NOMO-1 treated with DMSO at 0.1 percent for 48 hours (cell line): ENCODE data around the gene IREB2.
"Not testable (repeated sequence)": the region's sequence is repeated elsewhere in the genome, so short reads cannot be mapped to it uniquely, and the experiment has no call there.

Source experiments
- DNase-seq: peaks from one replicate; lab custom pipeline; 2025; ENCODE audit not compliant: unreplicated experiment; lab: John Stamatoyannopoulos, UW

Gene IREB2

GRCh38 chr15:78461171-78461888 is 23.3 kb downstream of the IREB2 start:
- no peak for DNase-seq

DNA sequence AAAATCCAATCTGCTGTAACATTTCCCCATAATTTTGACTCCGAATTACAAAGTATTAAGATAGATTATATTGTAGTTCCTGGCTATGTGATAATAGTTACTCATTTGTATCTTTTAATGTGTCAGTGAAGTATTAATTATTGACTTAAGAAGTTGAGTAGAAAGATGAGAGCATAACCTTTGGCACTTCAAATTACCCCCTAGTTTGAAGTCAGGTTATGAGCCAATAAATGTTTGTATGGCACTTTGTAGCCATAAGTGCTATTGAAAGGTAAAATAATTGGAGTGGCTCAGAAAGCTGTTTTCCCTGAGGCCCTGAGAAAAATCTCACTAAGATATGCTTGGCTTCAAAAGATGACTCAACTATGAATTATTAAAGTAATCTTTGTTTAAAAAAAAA is 31.0 kb downstream of the IREB2 start:
- no peak for DNase-seq

- DNase-seq, result no peak
Observed at GRCh38 chr15:78477295-78477694, 39.3 kb downstream of the IREB2 start.

DNA sequence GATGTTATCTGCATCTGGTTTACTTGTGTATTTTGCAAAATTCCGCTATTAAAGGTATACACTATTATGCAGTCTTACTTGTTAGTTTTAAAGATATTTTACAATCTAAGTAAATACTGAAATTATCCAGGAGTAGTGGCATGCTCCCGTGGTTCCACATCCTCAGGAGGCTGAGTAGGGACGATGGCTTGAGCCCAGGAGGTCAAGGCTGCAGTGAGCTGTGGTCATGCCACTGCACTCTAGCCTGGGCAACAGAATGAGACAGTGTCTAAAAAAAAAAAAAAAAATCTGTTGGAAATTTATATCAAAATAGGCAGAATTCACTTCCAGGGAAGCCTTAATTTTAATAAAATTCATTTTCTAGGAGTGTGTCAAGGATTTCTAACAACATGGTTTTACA is 41.6 kb downstream of the IREB2 start:
- no peak for DNase-seq

DNA sequence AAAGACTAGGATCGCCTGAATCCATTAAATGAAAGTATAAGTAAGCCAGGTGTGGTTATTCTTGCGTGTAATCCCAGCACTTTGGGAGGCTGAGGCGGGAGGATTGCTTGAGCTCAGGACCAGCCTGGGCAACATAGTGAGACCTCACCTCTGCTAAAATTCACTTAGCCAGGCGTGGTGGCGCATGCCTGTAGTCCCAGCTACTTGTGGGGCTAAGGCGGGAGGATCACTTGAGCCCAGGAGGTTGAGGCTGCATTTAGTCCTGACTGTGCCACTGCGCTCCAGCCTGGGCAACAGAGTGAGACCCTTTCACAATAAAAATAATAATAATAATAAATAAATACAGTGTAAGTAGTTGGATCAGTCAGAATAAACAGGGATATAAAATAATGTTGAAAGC is 43.9 kb downstream of the IREB2 start:
- DNase-seq, result no peak

GRCh38 chr15:78492872-78493271 is 54.9 kb downstream of the IREB2 start:
- DNase-seq, result no peak

DNA sequence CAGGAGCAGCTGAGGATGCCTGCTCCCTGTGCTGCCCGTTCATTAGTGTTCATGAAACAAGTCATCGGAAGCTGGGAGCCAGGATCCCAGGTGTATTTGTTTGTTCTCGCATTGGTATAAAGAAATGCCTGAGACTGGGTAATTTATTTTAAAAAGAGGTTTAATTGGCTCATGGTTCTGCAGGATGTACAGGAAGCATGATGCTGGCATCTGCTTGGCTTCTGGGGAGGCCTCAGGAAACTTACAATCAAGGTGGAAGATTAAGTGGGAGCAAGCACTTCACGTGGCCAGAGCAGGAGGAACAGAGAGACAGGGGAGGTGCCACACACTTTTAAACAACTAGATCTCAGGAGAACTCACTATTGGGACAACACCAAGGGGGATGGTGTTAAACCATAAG is 63.8 kb downstream of the IREB2 start:
- DNase-seq, result no peak

GRCh38 chr15:78502641-78503040 is 64.6 kb downstream of the IREB2 start:
- DNase-seq, result no peak

DNA sequence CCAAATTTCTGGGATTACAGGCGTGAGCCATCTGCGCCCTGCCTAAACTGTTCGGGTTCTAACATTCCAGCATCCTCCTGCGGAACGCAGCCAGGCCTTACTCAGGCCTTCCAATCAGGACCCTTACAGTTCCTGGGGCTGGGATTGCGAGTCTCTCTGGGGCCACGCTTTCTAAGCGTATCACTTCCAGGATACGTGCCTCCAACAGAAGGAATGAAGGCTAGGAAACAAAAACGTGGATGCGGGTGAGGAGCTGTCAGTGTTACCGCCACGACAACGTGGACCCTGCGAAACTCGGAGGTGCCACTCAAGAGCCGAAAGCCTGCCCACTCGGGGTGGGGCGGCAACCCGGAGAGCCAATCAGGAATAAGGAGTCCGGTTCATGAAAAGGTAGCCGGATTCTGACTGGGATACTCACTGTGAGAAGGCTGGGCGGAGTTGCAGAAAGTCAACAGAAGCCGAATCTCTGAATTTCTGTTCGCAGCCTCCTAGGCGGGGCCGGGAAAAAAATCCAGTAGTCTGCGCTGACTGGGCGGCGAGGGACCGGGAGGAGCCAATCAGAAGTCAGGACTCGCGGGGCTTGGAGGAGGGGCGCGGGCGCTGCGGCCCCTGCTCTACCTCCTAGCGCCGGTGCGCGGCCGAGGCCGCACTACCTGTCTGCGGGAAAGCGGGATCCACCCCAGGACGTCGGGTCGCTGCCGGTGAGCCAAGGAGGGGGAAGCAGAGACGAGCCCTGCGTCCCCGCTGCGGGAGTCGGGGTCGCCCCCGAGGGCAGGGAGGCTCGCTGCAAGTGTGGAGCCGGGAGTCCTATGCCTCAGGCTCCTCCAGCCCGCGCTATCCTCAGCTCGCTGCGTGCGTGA is 69.2 kb downstream of the IREB2 start, which contains the start of gene HYKK:
TSS of gene HYKK (plus strand) at position 607 of the 860 bp plus-strand sequence. CDS start 5,512 bp downstream, outside the sequence.
- peak; percentile 88 for DNase-seq

- no peak for DNase-seq
Observed at GRCh38 chr15:78507831-78508160, 69.8 kb downstream of the IREB2 start.

DNA sequence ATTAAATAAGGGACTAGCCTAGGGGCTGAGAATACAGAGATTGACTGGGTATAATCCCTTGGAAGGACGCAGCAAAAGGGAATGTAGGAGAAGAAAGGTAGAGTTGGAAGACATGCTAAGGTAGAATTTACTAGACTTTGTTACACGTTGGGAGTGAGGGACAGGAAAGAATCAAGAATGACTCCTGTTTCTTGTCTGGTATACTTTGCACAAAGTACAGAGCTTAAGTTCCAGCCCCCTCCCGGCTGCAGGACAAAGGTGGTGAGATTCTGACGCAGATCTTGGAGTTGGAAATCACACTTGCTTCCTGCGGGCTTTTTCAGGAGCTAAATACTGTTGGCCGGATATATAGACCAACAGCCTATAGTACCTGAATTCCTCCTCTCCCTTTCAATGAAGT is 70.3 kb downstream of the IREB2 start:
- no peak for DNase-seq

- DNase-seq, result no peak
Observed at GRCh38 chr15:78509726-78510312, 71.8 kb downstream of the IREB2 start.

DNA sequence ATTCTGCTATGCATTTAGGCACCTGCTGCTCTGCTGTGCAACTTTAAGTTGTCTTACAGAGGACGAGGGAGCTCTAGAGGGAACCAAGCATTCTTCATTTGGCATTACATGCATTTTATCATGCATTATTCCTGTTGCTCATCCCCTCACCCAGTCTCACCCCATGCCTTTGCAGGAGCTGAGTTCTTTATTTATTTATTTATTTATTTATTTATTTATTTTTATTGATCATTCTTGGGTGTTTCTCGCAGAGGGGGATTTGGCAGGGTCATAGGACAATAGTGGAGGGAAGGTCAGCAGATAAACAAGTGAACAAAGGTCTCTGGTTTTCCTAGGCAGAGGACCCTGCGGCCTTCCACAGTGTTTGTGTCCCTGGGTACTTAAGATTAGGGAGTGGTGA is 82.0 kb downstream of the IREB2 start:
- DNase-seq, result not testable (repeated sequence)

DNA sequence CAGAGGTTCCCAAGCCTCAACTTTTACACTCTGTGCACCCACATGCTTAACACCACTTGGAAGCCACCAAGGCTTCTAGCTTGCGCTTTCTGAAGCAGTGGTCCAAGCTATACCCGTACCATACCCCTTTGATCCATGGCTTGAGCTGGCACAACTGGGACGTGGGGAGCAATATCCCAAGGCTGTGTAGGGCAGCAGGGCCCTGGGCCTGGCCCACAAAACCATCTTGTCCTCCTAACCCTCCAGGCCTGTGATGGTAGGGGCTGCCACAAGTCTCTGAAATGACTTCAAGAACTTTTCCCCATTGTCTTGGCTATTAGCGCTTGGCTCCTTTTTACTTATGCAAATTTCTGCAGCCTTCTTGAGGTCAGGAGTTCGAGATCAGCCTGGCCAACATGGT is 86.2 kb downstream of the IREB2 start:
- no peak for DNase-seq

GRCh38 chr15:78527325-78527724 is 89.3 kb downstream of the IREB2 start:
- peak; percentile 23 for DNase-seq

DNA sequence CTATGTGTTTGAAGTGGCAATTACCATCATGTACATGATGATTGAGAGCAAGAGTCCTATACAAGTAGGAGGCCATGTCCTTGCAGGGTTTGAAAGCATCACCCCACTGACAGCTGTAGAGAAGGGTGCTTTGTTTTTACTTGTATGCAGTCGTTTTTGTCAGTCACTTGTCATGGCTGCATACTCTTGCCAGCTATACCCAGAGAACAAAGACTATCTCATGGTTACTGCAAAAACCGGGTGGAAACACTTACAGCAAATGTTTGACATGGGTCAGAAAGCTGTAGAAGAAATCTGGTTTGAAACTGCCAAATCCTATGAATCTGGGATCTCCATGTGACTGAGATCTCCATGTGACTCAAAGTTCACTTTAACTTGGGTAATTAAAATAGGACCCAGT is 95.3 kb downstream of the IREB2 start:
- DNase-seq, result no peak

DNA sequence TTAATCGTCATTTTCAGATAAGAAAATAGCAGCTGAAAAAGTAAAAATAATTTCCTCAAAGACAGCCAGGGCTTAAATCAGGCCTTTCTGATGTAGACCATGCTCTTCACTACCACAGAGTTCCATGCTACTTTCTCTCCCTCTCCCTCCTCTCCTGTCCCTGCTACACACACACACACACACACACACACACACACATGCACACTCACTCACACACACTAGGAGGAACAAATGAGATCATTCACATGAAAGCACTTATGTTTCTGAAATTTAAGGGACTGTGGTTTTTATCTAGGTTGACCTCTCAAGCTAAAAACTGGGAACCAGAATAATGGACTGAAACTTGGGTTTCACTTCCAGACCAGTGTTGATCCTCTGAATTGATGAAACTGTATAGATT is 98.1 kb downstream of the IREB2 start:
- peak; percentile 33 for DNase-seq

DNA sequence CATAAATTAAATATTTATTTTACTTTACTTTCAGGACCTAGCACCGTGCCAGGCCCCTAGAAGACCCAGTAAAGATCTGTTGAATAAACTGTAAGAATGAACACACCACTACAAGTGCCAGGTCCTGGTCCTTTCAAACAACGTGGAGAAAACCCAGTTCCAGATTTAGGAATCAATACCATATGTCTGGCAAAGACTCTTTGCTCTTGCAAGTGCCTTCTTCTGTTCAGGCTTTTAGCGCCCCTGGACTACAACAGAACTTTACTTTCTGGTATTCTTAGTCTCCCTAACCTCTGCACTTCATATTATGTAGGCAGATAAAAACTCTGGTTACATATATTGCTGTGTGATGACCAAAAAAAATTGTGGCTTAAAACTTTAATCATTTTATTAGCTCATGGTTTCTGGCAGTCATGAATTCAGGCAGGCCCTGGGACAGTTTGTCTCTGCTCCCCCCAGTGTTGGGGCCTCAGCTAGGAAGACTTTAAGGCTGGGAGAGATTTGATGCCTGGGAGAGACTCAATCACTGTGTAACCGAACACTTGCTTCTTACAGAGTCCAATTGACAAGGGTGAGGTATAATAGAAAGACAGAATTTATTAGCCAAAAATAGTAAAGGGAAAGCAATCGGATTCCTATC is 99.4 kb downstream of the IREB2 start:
- no peak for DNase-seq

GRCh38 chr15:78538358-78538757 is 100.3 kb downstream of the IREB2 start:
- no peak for DNase-seq

DNA sequence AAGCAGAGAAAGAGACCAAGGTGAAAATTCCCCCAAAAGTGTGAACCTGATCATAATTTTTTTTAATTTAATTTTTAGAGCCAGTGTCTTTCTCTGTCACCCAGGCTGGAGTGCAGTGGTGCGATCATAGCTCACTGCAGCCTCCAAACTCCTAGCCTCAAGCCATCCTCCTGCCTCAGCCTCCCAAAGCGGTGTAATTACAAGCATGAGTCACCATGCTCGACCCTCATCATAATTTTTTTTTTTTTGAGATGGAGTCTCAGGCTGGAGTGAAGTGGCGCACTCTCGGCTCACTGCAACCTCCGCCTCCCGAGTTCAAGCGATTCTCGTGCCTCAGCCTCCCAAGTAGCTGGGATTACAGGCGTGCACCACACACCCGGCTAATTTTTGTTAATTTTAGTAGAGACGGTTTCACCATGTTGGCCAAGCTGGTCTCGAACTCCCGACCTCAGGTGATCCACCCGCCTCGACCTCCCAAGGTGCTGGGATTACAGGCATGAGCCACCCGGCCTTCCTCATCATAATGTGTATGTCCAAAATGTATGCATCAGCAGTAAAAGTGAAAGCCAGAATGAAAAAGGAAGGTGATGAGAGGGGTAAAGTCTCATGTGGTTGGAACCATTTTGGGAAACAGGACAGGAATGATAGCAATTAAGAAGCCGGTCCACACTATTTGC is 101.6 kb downstream of the IREB2 start:
- not testable (repeated sequence) for DNase-seq
